Right lobe of liver (tissue), 4 donors: ENCODE measurements around the gene SDC4.

Experiments
- CTCF ChIP-seq, 4 donors: fragments of 200-600 bp in 3 of 4; fragments of 450-650 bp in 1 of 4; IDR thresholded peaks; one replicate each; pipeline versions ENCODE4 v1.5.1 to v1.8.0; 2016 to 2022; ENCODE audit warnings: antibody characterized with exemption in 4 of 4, mild to moderate bottlenecking in 2 of 4
- POLR2A ChIP-seq: fragments of 450-650 bp; IDR thresholded peaks from one replicate; pipeline ENCODE4 v1.6.1; 2017; ENCODE audit warnings: antibody characterized with exemption, mild to moderate bottlenecking
- donor health status: DM: no; HTN: no; CAD: no.
- donor health status: DM: no; HTN: no; CAD: no.
- donor health status: DM: no; HTN: yes; CAD: no.

DNA sequence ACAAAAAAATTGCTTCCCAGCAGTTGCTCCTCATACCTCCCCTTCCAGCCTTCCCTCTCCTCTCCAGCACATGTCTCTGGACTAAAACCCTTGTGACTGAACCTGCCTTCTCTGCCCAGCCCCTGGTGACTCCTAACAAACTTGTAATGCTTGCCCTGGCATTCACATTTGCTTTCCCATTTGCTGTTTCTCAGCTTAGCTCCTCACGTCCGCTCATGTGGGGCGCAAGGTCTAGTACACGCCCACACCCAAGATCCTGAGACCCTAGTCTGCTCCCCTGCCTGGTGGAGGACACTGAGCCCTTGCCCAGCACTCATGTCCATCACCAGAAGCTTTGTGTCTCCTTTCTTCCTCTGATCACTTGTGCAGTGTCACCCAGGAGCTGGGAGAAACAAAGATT is 59.8 kb downstream of the SDC4 start:
- TF ChIP-seq CTCF (IDR thresholded peaks at IDR 0.05) (no peak), POLR2A (no peak)
